SU-DHL-6 (cell line): ENCODE results near the gene SENP6.

Experiments
- EZH2phosphoT487 ChIP-seq: fragments of 200-600 bp; sonication (generic), shearing (Covaris generic); conservative IDR thresholded peaks from 2 replicates; pipeline ENCODE4 v1.6.1; 2018; ENCODE audit warnings: mild to moderate bottlenecking, antibody characterized with exemption, low read length, moderate library complexity, mixed read lengths
- TF ChIP-seq, protein P1 (sequence below): fragments of 200-600 bp; sonication (generic); IDR thresholded peaks from one replicate; pipeline ENCODE4 v1.5.1; 2017; ENCODE audit warnings: antibody characterized with exemption, mild to moderate bottlenecking, low read length, moderate library complexity; ENCODE audit not compliant: insufficient read depth, poor library complexity, severe bottlenecking

GRCh38 chr6:75602246-75603105, 796 bp downstream of the SENP6 start:
- TF ChIP-seq, protein P1, sequence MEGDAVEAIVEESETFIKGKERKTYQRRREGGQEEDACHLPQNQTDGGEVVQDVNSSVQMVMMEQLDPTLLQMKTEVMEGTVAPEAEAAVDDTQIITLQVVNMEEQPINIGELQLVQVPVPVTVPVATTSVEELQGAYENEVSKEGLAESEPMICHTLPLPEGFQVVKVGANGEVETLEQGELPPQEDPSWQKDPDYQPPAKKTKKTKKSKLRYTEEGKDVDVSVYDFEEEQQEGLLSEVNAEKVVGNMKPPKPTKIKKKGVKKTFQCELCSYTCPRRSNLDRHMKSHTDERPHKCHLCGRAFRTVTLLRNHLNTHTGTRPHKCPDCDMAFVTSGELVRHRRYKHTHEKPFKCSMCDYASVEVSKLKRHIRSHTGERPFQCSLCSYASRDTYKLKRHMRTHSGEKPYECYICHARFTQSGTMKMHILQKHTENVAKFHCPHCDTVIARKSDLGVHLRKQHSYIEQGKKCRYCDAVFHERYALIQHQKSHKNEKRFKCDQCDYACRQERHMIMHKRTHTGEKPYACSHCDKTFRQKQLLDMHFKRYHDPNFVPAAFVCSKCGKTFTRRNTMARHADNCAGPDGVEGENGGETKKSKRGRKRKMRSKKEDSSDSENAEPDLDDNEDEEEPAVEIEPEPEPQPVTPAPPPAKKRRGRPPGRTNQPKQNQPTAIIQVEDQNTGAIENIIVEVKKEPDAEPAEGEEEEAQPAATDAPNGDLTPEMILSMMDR: no peak
- no peak for TF ChIP-seq EZH2phosphoT487
